HG02678 (cell line): ENCODE data around the gene B3GALT6.

ENCODE experiments used
- ATAC-seq: cut with Tn5 transposase; IDR thresholded peaks from one replicate; pipeline ENCODE4 v1.9.1; 2021; ENCODE audit warnings: mild to moderate bottlenecking, moderate library complexity; ENCODE audit not compliant: unreplicated experiment

Gene B3GALT6

DNA sequence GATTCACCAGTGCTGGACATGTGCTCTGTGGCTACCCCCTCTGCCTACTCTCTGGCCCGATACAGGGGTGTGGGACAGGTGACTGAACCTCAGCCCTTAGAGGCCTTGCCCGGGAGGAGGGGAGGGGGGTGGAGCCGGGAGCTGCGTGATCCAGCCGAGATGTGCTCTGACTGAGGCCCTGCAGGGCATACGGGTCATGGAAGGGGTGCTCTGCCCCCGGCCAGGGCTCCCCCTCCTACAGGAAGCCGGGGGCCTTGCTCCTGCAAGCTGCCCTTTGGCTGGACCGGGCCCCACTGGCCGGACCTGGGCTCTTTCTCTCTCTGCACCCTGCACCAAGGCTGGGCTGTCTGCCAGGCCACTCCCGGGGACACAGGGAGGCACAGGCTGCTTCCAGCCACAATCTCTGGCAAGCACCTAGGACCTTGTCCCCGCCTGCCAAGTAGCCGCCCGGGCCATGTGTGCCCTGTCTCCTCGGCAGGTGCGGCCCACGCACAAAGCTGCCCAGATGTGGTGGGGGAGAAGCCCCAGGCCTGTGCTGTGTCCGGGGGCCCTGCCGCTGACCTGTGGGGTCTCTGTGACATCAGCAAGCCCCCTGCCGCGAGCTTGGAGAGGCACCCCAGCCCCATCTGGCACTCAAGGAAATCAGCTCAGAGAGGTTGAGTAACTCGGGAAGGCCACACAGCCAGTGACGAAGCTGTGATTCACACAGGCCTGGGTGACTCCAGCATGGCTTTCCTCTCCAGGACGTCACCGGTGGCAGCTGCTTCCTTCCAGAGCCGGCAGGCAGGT is 49.7 kb downstream of the B3GALT6 start:
- no peak for ATAC-seq

GRCh38 chr1:1282998-1283397 is 51.0 kb downstream of the B3GALT6 start:
- ATAC-seq, result no peak

DNA sequence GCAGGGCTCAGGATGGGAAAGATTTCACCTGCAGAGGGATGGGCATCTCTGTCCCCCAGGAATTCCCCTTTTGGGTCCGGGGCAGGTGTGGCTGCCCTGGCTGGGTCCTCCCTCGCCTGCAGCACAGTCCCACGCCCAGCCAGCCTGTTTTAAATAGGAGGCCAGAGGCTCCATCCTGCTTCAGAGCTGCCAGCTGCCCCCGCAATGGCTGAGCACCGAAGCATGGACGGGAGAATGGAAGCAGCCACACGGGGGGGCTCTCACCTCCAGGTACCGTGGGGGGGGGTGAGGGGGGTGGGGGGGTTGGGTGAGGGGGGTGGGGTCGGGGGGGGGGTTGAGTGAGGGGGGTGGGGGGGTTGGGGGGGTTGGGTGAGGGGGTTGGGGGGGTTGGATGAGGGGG is 51.8 kb downstream of the B3GALT6 start:
- no peak for ATAC-seq
